Renal cortical epithelial cell (primary cell): ENCODE measurements around the gene PRORP. TPM values are rescaled to one million over a fixed set of nuclear protein-coding genes. Genes with fewer than 3 reads are reported as not detected.
"Not testable (repeated sequence)": the region's sequence is repeated elsewhere in the genome, so short reads cannot be mapped to it uniquely, and the experiment has no call there.

Experiments used
- DNase-seq: peaks from one replicate; pipeline ENCODE4 v3.0.0-alpha.2; 2011; ENCODE audit warnings: low read depth
- total RNA-seq: library from RNA; depleted of rRNA; stranded (reverse); fragments of >200 nt; gene quantifications from 2 replicates; pipeline ENCODE4 v1.2.3, GENCODE V29; 2014

The PRORP gene
- 58.8 and 69.8 TPM in 2 replicates for total RNA-seq

DNA sequence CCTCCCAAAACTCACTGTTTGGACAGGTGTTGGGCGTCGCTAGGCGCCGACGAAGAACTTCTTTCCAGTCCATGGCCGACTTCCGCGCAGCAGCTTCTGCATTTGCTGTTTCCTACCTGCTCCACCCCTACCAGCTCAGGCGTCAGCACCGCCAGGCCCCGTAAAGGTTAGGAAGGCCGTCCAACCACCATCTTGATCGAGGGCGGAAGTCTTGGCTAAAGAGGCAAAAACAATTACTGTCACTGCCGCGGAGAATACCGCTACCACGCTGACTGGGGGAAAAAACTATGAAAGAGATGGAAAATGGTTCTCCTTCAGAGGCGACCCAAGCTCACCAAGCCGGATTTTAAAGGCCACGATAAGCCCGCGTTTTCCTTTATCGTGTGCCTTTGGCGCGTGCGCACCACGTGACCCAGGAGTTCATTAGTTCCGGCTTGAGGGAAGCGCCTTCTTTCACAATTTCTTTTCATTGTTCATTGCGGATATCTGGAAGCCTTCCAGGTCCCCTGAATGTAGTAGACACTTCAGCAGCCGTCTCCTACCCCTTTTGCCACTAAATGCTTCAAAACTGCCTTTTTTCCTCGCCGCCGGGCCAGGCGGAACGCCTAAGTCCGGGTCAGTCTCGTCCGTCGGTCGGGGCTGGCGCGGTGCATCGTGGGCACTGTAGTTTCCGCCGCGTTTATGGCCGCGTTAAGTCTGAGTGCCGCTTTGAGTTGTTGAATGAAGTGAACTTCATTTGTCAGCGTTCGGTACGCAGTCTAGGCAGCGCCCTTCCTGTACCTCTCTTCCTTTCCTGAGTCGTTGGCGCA is at the start of gene PRORP, which contains the start of gene PPP2R3C:
Gene PRORP, plus strand, starts transcription at position 666 of the 809 bp plus-strand sequence. CDS start 694 bp downstream, outside the sequence.
Gene PPP2R3C, minus strand, starts transcription at position 104 of the 809 bp plus-strand sequence. Its CDS starts 31 bp downstream, at position 73.
- DNase-seq, result peak; percentile 98

DNA sequence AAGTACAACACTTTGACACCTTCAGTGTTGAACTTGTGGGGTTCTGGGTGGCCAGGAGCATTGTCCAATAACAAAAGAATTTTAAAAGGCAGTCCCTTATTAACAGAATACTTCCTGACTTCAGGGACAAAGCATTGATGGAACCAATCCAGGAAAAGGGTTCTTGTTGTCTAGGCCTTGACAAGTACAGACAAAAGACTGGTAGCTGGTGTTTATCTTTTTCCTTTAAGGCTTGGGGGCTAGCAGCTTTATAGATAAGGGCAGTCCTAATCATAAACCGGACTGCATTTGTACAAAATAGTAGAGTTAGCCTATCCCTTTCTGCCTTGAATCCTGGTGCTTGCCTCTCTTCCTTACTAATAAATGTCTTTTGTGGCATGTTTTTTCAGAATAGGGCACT is 48.9 kb upstream of the PRORP start:
- DNase-seq, result no peak

DNA sequence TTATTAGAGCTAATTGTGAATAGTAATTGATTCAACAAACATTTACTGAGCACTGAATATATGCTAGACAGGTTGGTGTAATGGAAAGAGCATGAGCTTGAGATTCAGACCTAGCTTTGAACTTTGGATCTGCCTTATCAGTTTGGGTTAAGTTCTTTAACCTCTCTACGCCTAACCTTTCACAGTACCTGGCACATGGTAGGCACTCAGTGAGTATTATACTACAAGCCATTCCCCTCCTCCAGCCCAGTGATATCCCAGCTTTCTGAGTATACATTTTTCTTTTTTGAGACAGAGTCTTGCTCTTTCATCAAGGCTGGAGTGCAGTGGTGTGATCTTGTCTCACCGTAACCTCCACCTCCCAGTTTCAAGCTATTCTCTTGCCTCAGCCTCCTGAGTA is 44.3 kb upstream of the PRORP start:
- no peak for DNase-seq

DNA sequence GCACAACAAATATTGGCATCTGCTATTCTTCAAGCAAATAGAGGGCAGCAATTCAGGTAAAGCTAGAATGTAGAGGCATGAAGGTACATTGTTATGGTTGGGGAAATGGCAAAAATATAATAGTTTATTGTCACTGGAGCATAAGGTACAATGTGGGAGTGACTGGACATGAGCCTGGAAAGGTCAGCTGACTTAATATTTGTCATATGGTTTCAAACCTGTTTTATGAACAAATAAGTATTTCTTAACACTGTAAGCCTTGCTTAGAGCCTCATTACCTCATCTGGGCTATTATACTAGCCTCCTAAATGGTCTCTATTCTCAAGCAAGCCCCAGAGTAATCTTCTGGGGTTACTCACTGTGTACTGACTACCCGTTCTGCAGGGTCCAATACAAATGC is 42.6 kb upstream of the PRORP start:
- DNase-seq, result no peak

DNA sequence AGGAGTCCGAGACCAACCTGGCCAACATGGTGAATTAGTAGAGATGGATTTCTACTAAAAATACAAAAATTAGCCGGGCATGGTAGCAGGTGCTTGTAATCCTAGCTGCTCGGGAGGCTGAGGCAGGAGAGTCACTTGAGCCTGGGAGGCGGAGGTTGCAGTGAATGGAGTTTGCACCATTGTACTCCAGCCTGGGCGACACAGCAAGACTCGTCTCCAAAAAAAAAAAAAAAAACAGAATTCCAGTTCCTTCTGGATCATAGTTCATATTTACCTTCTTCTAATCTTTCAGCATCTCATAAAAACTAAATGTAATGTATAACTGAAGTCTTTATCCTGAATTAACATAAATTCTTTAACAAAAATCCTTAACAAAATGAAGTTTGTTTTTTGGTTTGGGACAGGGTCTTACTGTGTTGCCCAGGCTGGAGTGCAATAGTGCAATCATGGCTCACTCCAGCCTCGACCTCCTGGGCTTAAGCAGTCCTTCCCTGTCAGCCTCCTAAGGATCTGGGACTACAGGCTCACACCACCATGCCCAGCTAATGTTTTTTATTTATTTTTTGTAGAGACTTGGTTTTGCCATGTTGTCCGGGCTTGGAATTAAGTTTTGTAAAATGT is 38.7 kb upstream of the PRORP start:
- no peak for DNase-seq

DNA sequence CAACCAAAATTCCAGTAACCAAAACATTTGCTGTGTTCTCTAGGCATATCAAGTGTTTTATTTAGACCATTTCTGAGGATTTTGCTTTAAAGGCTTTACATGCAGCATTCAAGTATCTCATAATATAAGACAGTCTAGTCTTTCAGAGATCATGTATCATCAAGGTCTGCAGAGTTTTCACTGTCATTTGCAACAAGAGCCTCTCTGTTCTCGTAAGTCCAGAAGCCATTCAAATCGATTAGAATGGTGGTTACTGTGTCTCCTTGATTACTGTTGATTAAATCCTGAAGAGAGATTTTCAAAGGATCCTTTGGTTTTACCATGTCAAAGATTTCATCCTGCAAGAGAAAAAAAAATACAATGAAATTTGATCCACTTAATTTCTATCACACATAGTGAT is 36.9 kb upstream of the PRORP start:
- DNase-seq, result no peak

DNA sequence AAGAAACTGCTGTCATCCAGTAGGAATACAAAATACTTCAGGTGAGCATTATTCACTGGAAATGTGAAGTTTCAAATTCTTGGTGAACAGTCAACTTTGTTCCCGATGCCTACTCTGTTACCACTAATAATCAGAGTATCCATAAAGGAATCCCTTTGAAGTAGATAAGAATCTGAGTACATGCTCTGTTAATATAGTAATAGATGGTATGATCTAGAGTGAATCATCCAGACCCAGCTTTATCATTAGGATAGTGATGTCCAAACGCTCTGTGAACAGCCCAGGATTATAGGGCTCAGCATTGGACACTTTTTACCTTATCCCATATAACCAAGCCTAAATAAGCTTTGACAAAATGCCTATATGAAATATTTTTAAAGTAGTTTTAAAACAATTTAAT is 33.8 kb upstream of the PRORP start:
- DNase-seq, result no peak

DNA sequence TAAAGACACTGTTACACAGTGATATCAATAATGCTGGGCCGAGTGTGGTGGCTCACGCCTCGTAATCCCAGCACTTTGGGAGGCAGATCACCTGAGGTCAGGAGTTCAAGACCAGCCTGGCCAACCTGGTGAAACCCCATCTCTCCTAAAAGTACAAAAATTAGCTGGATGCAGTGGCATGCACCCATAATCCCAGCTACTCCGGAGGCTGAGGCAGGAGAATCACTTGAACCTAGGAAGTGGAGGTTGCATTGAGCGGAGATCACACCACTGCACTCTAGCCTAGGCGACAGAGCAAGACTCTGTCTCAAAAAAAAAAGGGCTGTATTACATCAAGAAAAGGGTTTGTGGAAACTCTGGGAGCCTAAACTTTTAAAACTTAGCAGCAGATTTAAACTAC is 27.7 kb upstream of the PRORP start:
- DNase-seq, result not testable (repeated sequence)

DNA sequence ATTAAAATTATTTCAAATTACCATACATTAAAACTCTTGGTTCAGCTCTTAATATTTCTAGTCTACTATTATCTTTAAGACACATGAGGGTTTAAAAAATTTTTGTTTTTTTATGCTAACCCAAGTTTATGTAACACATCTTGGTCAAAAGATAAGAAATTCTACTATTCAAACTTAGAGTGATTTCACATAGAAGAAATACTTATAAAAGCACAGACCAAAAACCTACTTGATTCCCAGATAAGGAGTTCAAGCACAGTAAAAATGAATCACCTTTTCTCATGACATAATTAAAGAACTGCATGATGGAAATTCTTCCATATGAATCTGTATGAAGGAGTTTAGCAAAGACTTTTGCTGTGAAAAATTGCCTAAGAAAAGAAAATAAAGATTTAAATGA is 14.5 kb upstream of the PRORP start:
- DNase-seq, result no peak

DNA sequence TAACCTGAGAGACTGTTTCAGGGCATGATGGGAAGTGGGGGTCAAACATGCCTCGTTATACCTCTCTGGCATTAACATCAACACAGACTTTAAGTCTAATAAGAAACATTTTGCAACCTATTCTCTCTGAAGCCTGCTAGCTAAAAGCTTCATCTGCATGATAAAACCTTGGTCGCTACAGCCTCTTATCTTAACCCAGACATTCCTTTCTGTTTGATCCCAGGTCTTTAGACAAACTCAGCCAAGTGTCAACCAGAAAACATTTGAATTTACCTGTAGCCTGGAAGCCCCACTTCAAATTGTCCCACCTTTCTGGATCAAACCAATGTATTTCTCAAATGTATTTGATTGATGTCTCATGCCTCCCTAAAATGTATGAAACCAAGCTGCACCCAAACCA is 9.7 kb upstream of the PRORP start:
- no peak for DNase-seq

DNA sequence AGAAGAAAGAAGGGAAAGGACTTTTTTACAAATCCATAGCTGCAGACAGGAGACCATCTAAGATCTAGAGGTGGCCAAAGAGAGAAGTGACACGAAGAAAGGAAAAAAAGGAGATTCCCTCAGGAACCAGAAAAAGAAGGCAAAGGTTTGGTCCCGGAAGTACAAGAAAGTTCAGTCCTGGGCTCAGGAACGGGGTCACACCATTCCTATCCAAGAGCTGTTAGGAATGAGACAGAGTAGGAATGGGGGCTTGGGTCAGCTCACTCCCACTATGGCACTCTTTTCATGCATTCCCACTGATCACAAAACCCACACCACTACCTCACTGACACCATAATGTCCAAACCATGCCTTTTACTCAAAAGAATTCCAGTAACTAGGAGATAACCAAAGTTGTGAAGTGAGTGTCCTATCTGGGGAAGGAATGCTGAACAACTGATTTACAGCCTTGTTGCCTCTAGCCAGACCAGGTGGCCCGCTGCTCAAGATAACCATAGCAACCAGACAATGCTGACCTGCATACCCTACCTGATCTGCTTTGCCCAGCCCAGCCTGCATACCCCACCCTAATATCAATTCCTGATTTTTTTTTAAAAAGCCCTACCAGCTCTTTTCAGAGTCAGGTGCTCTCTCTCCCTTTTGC is 8.9 kb upstream of the PRORP start:
- no peak for DNase-seq

DNA sequence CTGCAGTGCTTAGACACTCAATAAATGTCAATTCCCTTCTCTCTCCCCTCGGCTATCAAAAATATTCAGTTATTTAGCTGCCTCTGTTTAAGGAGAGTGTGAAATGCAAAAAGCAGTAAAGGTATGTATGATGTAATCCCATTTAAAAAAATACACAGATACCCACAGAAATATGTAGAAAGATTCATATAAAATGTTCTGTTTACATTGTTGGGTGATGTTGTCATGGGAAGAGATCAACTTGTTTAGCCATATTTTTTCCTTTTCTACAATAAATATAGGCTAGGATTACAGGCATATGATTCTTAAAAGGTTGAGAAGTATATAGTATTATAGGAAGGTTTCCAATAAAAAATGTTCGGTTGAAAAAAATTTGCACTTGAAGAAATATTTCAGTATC is 8.3 kb upstream of the PRORP start:
- DNase-seq, result no peak

DNA sequence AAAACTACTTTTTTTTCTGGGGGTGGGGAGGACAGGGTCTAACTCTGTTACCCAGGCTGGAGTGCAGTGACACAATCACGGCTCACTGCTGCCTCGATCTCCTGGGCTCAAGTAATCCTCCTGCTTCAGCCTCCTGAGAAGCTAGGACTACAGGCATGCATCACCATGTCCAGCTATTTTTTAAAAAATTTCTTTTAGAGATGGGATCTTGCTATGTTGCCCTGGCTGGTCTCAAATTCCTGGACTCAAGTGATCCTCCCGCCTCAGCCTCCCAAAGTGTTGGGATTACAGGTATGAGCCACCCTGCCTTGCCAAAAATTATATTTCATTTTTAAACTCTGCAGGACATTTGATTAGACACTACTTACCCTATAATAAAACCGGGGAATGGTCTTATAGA is 6.1 kb upstream of the PRORP start:
- no peak for DNase-seq

DNA sequence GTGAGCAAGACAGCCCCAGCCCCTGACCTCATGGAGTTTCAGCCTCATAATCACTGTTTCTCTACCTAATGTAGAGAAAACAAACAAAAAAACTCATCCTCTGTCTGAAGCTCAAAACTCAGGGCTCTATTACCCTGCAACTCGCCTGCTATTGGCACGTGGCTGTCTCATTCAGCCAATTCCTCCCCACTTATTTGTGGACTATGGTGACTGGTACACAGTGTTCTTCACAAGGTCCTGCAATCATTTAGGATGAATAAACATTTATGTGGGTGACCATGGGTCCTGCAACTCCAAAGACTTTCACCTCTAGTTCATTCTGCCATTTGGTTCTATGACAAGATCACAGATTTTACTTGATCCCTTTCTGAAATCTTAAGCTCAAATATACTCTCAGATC is 5.2 kb upstream of the PRORP start:
- no peak for DNase-seq

DNA sequence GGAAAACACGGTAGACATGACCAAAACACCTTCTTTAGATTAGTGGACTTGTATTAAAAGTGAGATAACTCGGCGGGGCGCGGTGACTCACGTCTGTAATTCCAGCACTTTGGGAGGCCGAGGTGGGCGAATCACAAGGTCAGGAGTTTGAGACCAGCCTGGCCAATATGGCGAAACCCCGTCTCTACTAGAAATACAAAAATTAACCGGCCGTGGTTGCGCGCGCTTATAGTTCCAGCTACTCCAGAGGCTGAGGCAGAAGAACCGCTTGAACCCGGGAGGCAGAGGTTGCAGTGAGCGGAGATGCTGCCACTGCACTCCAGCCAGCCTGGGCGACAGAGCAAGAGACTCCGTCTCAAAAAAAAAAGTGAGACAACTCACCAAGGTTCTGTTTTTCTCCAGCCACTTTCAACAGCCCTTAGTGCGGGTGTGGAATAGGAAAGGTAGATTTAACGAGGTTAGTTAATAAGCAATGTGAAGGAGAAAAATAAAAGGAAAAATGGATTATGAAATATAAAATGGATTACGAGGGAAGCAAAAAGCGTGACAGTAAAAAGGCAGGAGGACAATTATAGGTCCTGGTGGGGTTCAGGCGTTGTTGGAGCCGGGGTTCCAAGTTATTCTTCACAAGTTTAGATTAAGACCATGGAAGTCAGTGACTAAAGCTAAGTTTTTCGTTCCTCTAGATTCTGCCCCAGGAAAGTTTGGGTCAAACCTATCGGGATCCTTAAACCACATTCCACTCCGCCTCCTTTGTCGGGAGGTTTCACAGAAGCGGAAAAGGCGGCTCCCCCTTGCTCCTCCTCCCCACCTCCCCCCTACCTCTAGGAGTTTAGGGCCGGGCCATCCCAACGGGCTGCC is 1.1 kb upstream of the PRORP start:
- DNase-seq, result no peak

DNA sequence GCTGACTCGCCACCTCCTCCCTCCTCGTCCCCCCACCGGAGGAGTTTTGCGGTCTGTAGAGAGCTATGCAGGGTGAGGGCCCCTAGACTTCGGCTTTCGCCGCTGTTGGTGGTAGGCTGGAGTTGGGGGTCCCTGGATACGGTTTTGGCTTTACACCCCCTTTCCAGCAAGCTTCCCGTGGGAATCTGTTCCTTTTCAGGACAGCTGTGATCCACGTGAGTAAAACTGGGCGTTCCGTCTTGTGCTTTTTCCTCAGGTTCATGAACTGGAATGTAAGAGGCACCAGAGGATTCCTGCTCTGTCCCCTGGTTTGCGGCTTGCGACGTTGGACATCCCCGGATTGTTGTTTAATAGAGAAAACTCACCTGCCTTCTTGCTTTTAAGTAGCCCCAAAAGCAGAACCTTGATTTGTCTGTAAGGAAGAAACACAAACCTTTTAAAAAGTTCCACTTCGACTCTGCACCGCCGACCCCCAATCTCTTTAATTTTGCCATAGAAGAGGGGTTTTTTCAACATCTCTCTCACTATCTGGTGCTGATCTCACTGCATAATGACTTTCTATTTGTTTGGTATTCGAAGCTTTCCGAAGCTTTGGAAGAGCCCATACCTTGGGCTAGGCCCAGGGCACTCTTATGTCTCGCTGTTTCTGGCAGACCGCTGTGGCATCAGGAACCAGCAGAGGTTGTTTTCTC is 490 bp downstream of the PRORP start:
- DNase-seq, result peak; percentile 68

DNA sequence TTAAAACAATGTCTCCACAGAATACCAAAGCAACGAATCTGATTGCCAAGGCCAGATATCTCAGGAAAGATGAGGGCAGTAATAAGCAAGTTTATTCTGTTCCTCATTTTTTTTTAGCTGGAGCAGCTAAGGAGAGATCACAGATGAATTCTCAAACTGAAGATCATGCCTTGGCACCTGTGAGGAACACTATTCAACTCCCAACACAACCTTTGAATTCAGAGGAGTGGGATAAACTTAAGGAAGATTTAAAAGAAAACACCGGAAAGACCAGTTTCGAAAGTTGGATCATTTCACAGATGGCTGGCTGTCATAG is 994 bp downstream of the PRORP start:
- no peak for DNase-seq

DNA sequence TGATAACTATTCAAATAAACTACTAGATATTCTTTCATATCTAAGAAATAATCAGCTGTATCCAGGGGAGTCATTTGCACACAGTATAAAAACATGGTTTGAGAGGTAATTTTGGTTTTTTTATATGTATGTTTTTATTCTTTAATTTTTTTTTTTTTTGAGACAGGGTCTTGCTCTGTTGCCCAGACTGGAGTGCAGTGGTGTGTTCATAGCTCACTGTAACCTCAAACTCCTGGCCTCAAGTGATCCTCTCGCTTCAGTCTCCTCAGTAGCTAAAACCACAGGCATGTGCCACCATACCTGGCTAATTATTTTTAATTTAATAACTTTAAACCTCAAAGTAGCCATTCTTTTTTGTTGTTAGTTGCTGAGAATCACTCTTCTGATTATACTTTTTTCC is 1.8 kb downstream of the PRORP start:
- peak; percentile 25 for DNase-seq

DNA sequence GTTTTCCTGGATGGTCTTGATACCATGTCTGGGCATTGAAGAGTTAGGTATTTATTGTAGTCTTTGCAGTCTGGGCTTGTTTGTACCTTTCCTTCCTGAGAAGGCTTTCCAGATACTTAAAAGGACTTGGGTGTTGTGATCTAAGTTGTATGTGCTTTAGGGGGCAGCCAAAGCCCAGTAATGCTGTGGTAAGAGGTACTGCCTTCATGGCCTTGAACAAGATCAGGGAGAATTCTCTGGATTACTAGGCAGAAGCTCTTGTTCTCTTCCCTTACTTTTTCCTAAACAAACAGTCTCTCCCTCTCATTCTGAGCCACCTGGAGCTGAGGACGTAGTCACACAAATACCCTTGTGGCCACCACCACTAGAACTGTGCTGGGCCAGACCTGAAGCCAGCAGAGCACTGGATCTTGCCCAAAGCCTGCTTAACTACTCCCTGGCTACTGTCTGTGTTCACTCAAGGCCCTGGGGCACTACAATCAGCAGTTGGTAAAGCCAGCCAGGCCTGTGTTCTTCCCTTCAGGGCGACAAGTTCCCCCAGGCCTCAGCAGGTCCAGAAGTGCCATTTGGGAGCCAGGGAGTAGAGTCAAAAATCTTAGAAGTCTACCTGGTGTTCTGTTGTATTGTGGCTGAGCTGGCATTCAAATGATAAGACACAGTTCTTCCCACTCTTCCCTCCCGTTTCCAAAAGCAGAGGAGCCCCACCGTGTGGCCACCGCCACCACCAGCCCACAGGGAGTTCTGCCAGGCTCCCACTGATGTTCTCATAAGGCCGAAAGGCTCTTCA is 11.4 kb downstream of the PRORP start:
- no peak for DNase-seq

DNA sequence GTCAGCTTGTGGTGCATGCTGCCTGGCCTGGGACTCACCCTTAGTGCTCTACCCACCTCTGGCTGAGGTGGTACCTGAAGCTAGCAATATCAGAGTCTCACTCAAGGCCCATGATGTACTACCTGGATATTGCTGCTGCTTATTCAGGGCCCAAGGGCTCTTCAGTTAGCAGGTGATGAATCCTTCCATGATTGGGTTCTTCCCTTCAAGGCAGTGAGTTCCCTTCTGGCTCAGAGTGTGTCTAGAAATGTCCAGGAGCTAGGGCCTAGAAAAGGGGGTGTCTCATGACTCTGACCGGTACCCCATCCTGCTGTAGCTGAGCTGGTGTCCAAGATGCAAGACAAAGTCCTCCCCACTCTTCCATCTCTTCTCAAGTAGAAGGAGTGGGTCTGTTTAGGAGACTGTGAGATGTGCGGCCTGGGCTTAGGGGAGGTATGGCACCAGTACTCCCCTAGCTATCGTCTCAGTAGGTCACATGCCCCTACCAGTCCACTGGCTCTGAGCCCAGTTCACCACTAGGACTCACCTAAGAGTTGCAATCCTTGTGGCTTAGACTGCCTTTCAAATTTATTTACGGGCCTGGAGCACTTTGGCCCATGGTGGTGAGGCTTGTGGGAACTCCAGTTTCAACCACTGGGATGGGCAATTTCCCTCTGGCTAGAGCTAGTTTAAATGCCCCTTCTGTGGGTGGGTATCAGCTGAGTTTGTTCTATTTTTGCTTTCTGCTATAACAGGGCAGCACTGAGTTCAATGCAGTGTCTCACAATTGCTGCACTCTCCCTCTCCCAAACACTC is 12.2 kb downstream of the PRORP start:
- peak; percentile 63 for DNase-seq
